ENCODE measurements around the gene RRP36.
"Not testable (repeated sequence)": the region's sequence is repeated elsewhere in the genome, so short reads cannot be mapped to it uniquely, and the experiment has no call there.

RRP36 gene

DNA sequence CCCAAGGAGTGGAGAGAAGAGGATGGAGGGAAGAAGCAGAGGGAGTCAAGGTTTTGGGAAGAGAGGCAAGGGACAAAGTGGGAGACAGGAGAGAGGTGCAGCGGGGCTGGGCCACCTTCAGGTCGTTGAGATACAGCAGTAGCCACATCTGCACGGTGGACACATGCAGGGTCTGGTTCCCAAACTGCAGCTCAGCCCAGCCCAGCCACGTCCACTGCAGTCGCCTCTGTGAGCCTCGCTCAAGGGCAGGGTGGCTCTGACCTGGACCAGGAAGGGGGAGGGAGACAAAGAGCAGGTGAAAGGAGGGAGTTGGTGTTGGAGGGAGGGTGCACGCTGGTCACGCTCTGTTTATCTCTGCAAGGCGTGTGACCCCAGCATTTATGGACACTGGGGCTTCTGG, 17.3 kb downstream of the RRP36 start:
- Histone ChIP-seq H3K9me3 (ENCODE audit: severe bottlenecking) (no peaks in the 10 kb centered on the region), H3K4me1 (ENCODE audit: insufficient read depth, poor library complexity, severe bottlenecking) (no peaks in the 10 kb centered on the region), H3K27ac (ENCODE audit: poor library complexity, severe bottlenecking) (no peak overlapping the region), H3K27me3 (ENCODE audit: insufficient read depth, poor library complexity, severe bottlenecking) (no peaks in the 10 kb centered on the region), H3K36me3 (ENCODE audit: low read depth) (peaks cover 60% of the 10 kb centered on the region), H3K4me3 (ENCODE audit: severe bottlenecking) (no peak overlapping the region)
- ATAC-seq (ENCODE audit: low read depth) (no peak), DNase-seq (ENCODE audit: low spot score) (no peak)
- TF ChIP-seq, protein P1, sequence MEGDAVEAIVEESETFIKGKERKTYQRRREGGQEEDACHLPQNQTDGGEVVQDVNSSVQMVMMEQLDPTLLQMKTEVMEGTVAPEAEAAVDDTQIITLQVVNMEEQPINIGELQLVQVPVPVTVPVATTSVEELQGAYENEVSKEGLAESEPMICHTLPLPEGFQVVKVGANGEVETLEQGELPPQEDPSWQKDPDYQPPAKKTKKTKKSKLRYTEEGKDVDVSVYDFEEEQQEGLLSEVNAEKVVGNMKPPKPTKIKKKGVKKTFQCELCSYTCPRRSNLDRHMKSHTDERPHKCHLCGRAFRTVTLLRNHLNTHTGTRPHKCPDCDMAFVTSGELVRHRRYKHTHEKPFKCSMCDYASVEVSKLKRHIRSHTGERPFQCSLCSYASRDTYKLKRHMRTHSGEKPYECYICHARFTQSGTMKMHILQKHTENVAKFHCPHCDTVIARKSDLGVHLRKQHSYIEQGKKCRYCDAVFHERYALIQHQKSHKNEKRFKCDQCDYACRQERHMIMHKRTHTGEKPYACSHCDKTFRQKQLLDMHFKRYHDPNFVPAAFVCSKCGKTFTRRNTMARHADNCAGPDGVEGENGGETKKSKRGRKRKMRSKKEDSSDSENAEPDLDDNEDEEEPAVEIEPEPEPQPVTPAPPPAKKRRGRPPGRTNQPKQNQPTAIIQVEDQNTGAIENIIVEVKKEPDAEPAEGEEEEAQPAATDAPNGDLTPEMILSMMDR (IDR thresholded peaks at IDR 0.05; ENCODE audit: poor library complexity, severe bottlenecking), result no peak

DNA sequence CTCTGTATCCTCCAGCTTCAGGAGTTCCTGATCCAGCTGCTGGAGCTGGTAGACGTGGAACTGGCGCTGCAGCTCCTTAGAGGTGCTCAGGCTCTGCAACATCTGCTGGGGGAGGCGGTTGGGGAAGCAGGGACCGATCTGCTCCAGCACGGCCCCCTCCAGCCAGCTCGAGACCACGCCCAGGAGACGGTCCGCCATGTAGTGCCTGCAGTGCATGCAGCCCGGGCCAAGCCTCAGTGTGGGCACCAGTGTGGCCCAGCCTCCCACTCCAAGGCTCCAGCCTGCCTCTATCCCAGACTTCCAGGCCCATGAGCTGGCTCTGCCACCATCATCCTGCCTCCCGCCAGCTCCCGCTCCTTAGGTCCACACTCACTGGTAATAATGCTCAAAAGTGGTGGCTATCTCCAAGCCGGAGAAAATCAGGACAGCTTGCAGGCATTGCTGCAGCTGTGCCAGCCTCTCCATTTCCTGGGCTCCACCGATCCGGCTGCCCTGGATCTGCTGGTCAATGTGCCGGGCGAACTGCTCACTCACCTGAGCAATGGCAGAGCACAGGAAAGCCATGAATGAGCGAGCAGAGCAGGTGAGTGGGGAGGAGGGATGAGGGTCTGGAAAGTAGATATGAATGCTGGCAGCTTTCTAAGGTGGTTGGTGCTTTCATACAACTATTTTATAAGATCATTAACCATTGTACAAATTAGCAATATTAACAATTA, 19.3 kb downstream of the RRP36 start:
- Histone ChIP-seq H3K27me3 (ENCODE audit: insufficient read depth, poor library complexity, severe bottlenecking) (no peaks in the 10 kb centered on the region), H3K27ac (ENCODE audit: poor library complexity, severe bottlenecking) (no peak overlapping the region), H3K4me3 (ENCODE audit: severe bottlenecking) (no peak overlapping the region), H3K4me1 (ENCODE audit: insufficient read depth, poor library complexity, severe bottlenecking) (no peaks in the 10 kb centered on the region), H3K36me3 (ENCODE audit: low read depth) (peaks cover 54% of the 10 kb centered on the region), H3K9me3 (ENCODE audit: severe bottlenecking) (no peaks in the 10 kb centered on the region)
- no peak for DNase-seq (ENCODE audit: low spot score)
- no peak for ATAC-seq (ENCODE audit: low read depth)
- TF ChIP-seq, protein P1 (IDR thresholded peaks at IDR 0.05; ENCODE audit: poor library complexity, severe bottlenecking), result no peak

DNA sequence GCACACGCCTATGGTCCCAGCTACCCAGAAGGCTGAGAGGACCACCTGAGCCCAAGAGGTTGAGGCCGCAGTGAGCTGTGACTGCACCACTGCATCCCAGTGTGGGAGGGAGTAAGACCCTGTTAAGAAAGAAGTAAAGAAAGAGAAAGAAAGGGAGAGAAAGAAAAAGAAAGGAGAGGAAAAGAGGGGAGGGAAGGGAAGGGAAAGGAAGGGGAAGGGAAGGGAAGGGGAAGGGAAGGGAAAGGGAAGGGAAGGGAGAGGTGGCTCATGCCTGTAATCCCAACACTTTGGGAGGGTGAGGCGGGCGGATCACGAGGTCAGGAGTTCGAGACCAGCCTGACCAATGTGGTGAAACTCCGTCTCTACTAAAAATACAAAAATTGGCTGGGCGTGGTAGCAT, 20.1 kb downstream of the RRP36 start:
- not testable (repeated sequence) for ATAC-seq (ENCODE audit: low read depth); H3K27ac ChIP-seq (ENCODE audit: poor library complexity, severe bottlenecking); H3K27me3 ChIP-seq (ENCODE audit: insufficient read depth, poor library complexity, severe bottlenecking); H3K4me3 ChIP-seq (ENCODE audit: severe bottlenecking); H3K9me3 ChIP-seq (ENCODE audit: severe bottlenecking); DNase-seq (ENCODE audit: low spot score); H3K4me1 ChIP-seq (ENCODE audit: insufficient read depth, poor library complexity, severe bottlenecking)
- peaks cover 50% of the 10 kb centered on the region for H3K36me3 ChIP-seq (ENCODE audit: low read depth)

DNA sequence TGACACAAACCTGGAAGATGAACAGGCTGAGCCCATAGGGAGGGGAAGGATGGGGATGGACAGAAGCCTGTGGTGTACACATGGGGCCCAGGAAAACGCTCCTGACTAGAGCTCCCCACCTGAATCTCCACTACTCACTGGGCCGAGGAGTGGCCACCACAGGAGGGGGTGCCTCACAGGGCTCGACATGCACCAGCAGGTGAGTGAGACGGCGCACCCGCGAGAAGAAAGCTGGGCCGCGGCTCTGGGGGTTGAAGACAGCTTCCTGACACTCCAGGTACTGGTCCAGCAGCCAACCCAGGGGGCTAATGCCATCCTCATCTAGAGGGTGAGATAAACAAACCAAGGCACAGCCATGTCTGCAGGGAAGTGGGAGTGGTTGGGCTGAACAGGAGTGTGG, 21.9 kb downstream of the RRP36 start:
- no peak for ATAC-seq (ENCODE audit: low read depth)
- peaks cover 49% of the 10 kb centered on the region for H3K36me3 ChIP-seq (ENCODE audit: low read depth)
- no peaks in the 10 kb centered on the region for H3K27me3 ChIP-seq (ENCODE audit: insufficient read depth, poor library complexity, severe bottlenecking)
- no peak for DNase-seq (ENCODE audit: low spot score)
- no peaks in the 10 kb centered on the region for H3K9me3 ChIP-seq (ENCODE audit: severe bottlenecking)
- no peak overlapping the region for H3K4me3 ChIP-seq (ENCODE audit: severe bottlenecking)
- no peak overlapping the region for H3K27ac ChIP-seq (ENCODE audit: poor library complexity, severe bottlenecking)
- TF ChIP-seq, protein P1 (IDR thresholded peaks at IDR 0.05; ENCODE audit: poor library complexity, severe bottlenecking), result no peak
- no peaks in the 10 kb centered on the region for H3K4me1 ChIP-seq (ENCODE audit: insufficient read depth, poor library complexity, severe bottlenecking)

DNA sequence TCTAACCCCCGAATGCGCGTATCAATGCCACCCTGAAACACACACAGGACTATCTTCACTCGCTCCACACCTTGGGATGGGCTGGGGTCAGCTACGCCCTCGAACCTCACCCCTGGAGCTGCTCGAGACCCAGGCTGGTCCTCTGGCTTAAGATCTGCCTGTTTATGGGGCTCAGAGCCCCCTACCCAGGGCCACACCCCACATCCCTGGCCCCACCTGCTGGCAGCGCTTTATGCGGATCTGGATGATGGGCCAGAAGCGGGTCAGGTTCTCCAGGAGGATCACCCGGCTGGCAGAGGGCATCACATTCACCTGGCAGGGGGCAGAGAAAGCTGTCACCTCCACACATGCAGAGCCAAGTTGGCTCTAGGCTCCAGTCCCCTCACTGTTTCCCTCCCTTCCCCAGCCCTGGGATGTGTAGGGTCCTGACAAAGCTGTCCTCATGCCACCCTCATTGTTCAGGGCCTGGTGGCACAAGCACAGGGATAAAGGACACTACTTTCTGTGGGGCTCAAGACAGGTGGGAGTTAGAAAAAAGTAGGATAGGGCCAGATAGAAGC, 24.0 kb downstream of the RRP36 start:
- no peak overlapping the region for H3K27ac ChIP-seq (ENCODE audit: poor library complexity, severe bottlenecking)
- no peak overlapping the region for H3K4me3 ChIP-seq (ENCODE audit: severe bottlenecking)
- H3K36me3 ChIP-seq (ENCODE audit: low read depth), result peaks cover 57% of the 10 kb centered on the region
- TF ChIP-seq, protein P1 (IDR thresholded peaks at IDR 0.05; ENCODE audit: poor library complexity, severe bottlenecking), result no peak
- no peaks in the 10 kb centered on the region for H3K27me3 ChIP-seq (ENCODE audit: insufficient read depth, poor library complexity, severe bottlenecking)
- ATAC-seq (ENCODE audit: low read depth) (no peak), DNase-seq (ENCODE audit: low spot score) (no peak)
- no peaks in the 10 kb centered on the region for H3K9me3 ChIP-seq (ENCODE audit: severe bottlenecking)
- no peaks in the 10 kb centered on the region for H3K4me1 ChIP-seq (ENCODE audit: insufficient read depth, poor library complexity, severe bottlenecking)

Data from RWPE2 (cell line).